ENCODE results near the gene BTBD19. TPM values are rescaled to one million over a fixed set of nuclear protein-coding genes. Genes with fewer than 3 reads are reported as not detected.

The BTBD19 gene
- total RNA-seq, 1 donor from 2014 or later = 1.4 TPM

DNA sequence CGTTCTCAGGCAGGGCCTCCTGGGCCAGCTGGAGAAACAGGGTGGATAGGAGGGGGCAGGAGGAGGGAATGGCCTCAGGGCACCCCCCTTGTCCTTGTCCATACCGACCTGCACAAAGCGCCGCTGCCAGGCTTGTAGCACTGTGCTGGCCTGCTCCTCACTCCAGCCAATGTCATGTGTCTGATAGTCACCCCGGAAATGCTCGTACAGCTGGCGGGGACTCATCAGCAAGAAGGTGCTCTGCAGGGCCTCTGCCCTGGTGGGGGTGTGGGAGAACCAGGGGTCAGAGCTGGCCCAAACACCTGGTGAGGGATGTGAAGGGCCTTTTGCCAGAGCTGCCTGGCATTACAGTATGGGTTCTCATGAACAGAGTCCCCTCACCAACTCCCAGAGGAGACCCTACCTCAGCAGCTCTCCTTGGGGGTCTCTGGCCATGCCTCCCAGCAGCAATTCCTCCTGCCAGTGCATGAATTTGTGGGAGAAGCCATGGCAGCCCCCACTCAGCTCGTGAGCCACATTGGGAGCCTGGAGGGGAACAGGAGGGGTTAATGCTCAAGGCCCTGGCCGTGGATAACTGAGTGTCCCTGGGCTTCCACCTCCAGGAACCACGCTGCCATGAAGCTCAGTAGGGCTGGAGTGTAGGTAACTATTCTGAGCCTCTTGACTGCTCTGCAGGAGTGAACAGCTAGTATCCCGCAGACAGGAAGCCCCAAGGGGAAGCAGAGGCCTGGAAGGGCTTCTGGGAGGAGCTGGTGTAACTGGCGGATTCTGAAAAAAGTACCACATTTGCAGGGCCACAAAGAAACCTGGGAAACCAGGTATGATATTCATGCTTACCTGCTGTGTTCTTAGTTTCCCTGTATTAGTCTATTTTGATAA lies 21.4 kb downstream of the BTBD19 start:
- Histone ChIP-seq H4K20me1 (ENCODE audit: low read depth) (no peaks in the 10 kb centered on the region), H3K4me3 (no peak overlapping the region), H3K27me3 (no peaks in the 10 kb centered on the region), H3K4me2 (no peak overlapping the region), H3K79me2 (ENCODE audit: low read depth) (no peaks in the 10 kb centered on the region), H3K9me3 (ENCODE audit: low read depth) (no peaks in the 10 kb centered on the region), H3K4me1 (peaks cover 9% of the 10 kb centered on the region), H3K27ac (no peak overlapping the region), H2AFZ (replicated peaks) (no peak overlapping the region), H3F3A (ENCODE audit: low read depth) (peaks cover 4% of the 10 kb centered on the region), H3K36me3 (no peaks in the 10 kb centered on the region), H3K9ac (no peak overlapping the region)
- Mint-ChIP-seq H3K36me3 (no peaks in the 10 kb centered on the region), H3K4me1 (peaks cover 3% of the 10 kb centered on the region), H3K4me3 (no peak overlapping the region), H3K27ac (no peak overlapping the region), H3K9me3 (no peaks in the 10 kb centered on the region), H3K27me3 (ENCODE audit: insufficient read depth, low read depth) (peaks cover 7% of the 10 kb centered on the region)
- no peak for TF ChIP-seq EZH2phosphoT487 (IDR thresholded peaks at IDR 0.05)
- TF ChIP-seq EZH2 (IDR thresholded peaks at IDR 0.05) = no peak
- TF ChIP-seq, protein P1, sequence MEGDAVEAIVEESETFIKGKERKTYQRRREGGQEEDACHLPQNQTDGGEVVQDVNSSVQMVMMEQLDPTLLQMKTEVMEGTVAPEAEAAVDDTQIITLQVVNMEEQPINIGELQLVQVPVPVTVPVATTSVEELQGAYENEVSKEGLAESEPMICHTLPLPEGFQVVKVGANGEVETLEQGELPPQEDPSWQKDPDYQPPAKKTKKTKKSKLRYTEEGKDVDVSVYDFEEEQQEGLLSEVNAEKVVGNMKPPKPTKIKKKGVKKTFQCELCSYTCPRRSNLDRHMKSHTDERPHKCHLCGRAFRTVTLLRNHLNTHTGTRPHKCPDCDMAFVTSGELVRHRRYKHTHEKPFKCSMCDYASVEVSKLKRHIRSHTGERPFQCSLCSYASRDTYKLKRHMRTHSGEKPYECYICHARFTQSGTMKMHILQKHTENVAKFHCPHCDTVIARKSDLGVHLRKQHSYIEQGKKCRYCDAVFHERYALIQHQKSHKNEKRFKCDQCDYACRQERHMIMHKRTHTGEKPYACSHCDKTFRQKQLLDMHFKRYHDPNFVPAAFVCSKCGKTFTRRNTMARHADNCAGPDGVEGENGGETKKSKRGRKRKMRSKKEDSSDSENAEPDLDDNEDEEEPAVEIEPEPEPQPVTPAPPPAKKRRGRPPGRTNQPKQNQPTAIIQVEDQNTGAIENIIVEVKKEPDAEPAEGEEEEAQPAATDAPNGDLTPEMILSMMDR (IDR thresholded peaks at IDR 0.05) = no peak
- DNase-seq (ENCODE audit: low spot score) = no peak

DNA sequence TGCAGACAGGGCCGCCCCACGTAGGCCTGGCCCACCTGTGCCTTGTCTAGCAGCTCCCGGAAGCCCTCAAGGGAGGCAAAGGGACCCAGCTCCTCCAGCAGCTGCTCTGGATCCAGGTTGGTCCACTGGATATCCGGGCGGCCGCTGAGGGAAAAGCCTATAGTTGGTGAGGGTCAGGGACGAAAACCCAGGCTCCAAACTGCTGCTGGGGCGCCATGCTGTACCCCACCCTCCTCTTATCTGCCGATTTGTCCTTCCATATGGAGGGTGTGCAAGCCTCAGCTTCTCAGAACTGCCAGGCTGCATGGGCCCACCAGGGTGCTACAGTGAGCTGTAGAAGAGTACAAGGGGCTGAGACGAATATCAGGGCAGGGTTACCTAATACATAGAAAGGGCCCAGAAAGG lies 22.6 kb downstream of the BTBD19 start:
- DNase-seq (ENCODE audit: low spot score) = no peak
- no peak overlapping the region for H3K4me3 Mint-ChIP-seq
- H3K4me1 Mint-ChIP-seq = peaks cover 6% of the 10 kb centered on the region

DNA sequence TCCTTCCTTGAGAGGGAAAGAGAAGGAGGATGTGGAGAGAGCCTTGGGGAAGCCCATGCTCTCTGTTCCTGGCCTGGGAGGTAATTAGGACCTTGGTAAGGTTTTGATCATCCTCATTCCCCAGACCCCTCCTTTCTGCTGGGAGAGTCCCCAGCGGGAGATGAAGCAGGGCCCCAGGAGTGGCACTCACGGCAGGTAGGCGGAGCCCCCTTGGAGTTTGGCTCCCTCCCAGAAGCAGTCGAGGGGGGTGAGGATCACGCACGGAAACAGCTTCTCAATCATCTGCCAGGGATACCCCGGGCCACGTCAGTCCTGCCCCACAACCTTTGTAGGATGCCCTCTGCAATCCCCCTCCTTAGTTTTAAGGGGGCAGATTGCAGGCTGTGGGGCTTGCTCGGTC lies 23.2 kb downstream of the BTBD19 start:
- H3K9ac ChIP-seq = no peak overlapping the region
- TF ChIP-seq EZH2phosphoT487 (IDR thresholded peaks at IDR 0.05) (no peak), EZH2 (IDR thresholded peaks at IDR 0.05) (no peak)
- TF ChIP-seq, protein P1 (IDR thresholded peaks at IDR 0.05) = no peak
- Mint-ChIP-seq H3K36me3 (no peaks in the 10 kb centered on the region), H3K27ac (no peak overlapping the region), H3K9me3 (no peaks in the 10 kb centered on the region), H3K27me3 (ENCODE audit: insufficient read depth, low read depth) (peaks cover 8% of the 10 kb centered on the region), H3K4me1 (peaks cover 9% of the 10 kb centered on the region), H3K4me3 (no peak overlapping the region)
- no peaks in the 10 kb centered on the region for H3K79me2 ChIP-seq (ENCODE audit: low read depth)
- H3K9me3 ChIP-seq (ENCODE audit: low read depth) = no peaks in the 10 kb centered on the region
- H3K4me3 ChIP-seq = no peak overlapping the region
- H4K20me1 ChIP-seq (ENCODE audit: low read depth) = no peaks in the 10 kb centered on the region
- no peaks in the 10 kb centered on the region for H3K36me3 ChIP-seq
- H3K4me2 ChIP-seq = peak overlapping the region; percentile 4
- H3K27ac ChIP-seq = no peak overlapping the region
- peaks cover 9% of the 10 kb centered on the region for H3K4me1 ChIP-seq
- no peak for DNase-seq (ENCODE audit: low spot score)
- peak overlapping the region; percentile 70 for H2AFZ ChIP-seq (replicated peaks)
- no peaks in the 10 kb centered on the region for H3K27me3 ChIP-seq
- H3F3A ChIP-seq (ENCODE audit: low read depth) = peaks cover 4% of the 10 kb centered on the region

More for the DNA sequence above, 22.6 kb downstream of the BTBD19 start:
- no peaks in the 10 kb centered on the region for H3K9me3 Mint-ChIP-seq
- no peaks in the 10 kb centered on the region for H3K36me3 ChIP-seq
- no peaks in the 10 kb centered on the region for H3K79me2 ChIP-seq (ENCODE audit: low read depth)
- peaks cover 9% of the 10 kb centered on the region for H3K4me1 ChIP-seq
- H2AFZ ChIP-seq (replicated peaks) = peak overlapping the region; percentile 70
- H3K27ac ChIP-seq = no peak overlapping the region
- peaks cover 7% of the 10 kb centered on the region for H3K27me3 Mint-ChIP-seq (ENCODE audit: insufficient read depth, low read depth)
- H3K27ac Mint-ChIP-seq = no peak overlapping the region
- H3K27me3 ChIP-seq = no peaks in the 10 kb centered on the region
- H3K4me2 ChIP-seq = peak overlapping the region; percentile 4
- no peaks in the 10 kb centered on the region for H4K20me1 ChIP-seq (ENCODE audit: low read depth)
- H3K9ac ChIP-seq = no peak overlapping the region
- peaks cover 4% of the 10 kb centered on the region for H3F3A ChIP-seq (ENCODE audit: low read depth)
- H3K9me3 ChIP-seq (ENCODE audit: low read depth) = no peaks in the 10 kb centered on the region
- no peaks in the 10 kb centered on the region for H3K36me3 Mint-ChIP-seq
- H3K4me3 ChIP-seq = no peak overlapping the region
- TF ChIP-seq, protein P1 (IDR thresholded peaks at IDR 0.05) = no peak
- TF ChIP-seq EZH2phosphoT487 (IDR thresholded peaks at IDR 0.05) (no peak), EZH2 (IDR thresholded peaks at IDR 0.05) (no peak)

Measured in neural progenitor cell (in vitro differentiated cells).